Measurements from ENCODE around the gene PLAU.

The PLAU gene

DNA sequence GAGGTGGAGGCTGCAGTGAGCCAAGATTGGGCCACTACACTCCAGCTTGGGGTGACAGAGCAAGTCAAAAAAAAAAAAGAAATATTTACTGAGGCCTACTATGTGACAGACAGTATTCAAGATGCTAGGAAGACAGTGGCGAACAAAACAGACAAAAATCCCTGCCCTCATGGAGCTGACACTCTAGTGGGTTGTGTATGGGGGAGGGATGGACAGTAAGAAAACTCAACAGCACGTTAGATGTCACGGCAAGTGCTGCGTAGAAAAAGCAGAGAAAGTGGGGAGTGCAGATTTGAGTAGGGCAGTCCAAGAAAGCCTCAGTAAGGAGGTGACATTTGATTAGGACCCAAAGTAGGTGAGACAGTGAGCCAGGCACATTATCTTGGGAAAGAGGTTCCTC, 46.7 kb upstream of the PLAU start:
- H3K27ac ChIP-seq (ENCODE audit: low read depth, low read length), result no peak overlapping the region
- H3K79me2 ChIP-seq (ENCODE audit: control insufficient read depth, low read length), result peaks cover 2% of the 10 kb centered on the region; the same call in 1 of the 2 replicates

DNA sequence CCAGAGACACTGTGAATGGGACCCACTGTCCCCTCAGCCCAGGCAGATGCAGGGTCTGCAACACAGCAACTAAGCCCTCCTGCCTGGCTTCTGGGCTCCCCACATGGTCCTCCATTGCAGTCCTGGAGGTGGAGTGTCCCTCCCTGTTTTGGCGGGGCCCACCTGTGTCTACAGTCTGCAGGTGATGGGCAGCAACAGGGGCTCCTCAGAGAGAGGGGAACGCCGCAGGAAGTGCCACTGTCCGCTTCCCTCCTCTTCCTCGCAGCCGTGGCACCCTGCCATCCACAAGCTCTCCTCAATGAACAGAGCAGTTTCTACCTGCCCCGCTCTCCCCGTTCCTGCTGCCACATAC, 45.8 kb upstream of the PLAU start:
- no peaks in the 10 kb centered on the region for H3K9me2 ChIP-seq (replicated peaks; ENCODE audit: control insufficient read depth, low read length)
- peaks cover 11% of the 10 kb centered on the region for H3F3A ChIP-seq (ENCODE audit: control insufficient read depth, insufficient read depth)
- TF ChIP-seq, protein P1, sequence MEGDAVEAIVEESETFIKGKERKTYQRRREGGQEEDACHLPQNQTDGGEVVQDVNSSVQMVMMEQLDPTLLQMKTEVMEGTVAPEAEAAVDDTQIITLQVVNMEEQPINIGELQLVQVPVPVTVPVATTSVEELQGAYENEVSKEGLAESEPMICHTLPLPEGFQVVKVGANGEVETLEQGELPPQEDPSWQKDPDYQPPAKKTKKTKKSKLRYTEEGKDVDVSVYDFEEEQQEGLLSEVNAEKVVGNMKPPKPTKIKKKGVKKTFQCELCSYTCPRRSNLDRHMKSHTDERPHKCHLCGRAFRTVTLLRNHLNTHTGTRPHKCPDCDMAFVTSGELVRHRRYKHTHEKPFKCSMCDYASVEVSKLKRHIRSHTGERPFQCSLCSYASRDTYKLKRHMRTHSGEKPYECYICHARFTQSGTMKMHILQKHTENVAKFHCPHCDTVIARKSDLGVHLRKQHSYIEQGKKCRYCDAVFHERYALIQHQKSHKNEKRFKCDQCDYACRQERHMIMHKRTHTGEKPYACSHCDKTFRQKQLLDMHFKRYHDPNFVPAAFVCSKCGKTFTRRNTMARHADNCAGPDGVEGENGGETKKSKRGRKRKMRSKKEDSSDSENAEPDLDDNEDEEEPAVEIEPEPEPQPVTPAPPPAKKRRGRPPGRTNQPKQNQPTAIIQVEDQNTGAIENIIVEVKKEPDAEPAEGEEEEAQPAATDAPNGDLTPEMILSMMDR (IDR thresholded peaks at IDR 0.05; ENCODE audit: low read depth, low read length, poor library complexity, severe bottlenecking), result no peak
- no peak for TF ChIP-seq EZH2phosphoT487 (IDR thresholded peaks at IDR 0.05; ENCODE audit: borderline replicate concordance, low read length)
- peaks cover 5% of the 10 kb centered on the region; the same call in 1 of the 2 replicates for H3K36me3 ChIP-seq (ENCODE audit: control insufficient read depth, low read length)
- H3K27ac ChIP-seq (ENCODE audit: low read depth, low read length), result peak overlapping the region; percentile 74
- H3K9me3 ChIP-seq (ENCODE audit: control insufficient read depth, insufficient read depth, low read length), result no peaks in the 10 kb centered on the region
- H4K20me1 ChIP-seq (ENCODE audit: control insufficient read depth, insufficient read depth, low read depth, low read length), result no peaks in the 10 kb centered on the region
- peaks cover 2% of the 10 kb centered on the region; the same call in 1 of the 2 replicates for H3K79me2 ChIP-seq (ENCODE audit: control insufficient read depth, low read length)
- H3K4me1 ChIP-seq (ENCODE audit: control insufficient read depth, low read length), result peaks cover 25% of the 10 kb centered on the region
- peak overlapping the region; percentile 73 for H3K4me3 ChIP-seq (ENCODE audit: low read length)
- H3K4me2 ChIP-seq (ENCODE audit: low read length), result peak overlapping the region; percentile 94
- H3K27me3 ChIP-seq (ENCODE audit: control insufficient read depth, low read length), result no peaks in the 10 kb centered on the region

More for the DNA sequence above, 46.7 kb upstream of the PLAU start:
- H3K27me3 ChIP-seq (ENCODE audit: control insufficient read depth, low read length), result no peaks in the 10 kb centered on the region
- H3K4me2 ChIP-seq (ENCODE audit: low read length), result no peak overlapping the region
- H3F3A ChIP-seq (ENCODE audit: control insufficient read depth, insufficient read depth), result peaks cover 11% of the 10 kb centered on the region
- H3K9me2 ChIP-seq (replicated peaks; ENCODE audit: control insufficient read depth, low read length), result no peaks in the 10 kb centered on the region
- H3K9me3 ChIP-seq (ENCODE audit: control insufficient read depth, insufficient read depth, low read length), result no peaks in the 10 kb centered on the region
- TF ChIP-seq EZH2phosphoT487 (IDR thresholded peaks at IDR 0.05; ENCODE audit: borderline replicate concordance, low read length), result no peak
- H3K4me3 ChIP-seq (ENCODE audit: low read length), result no peak overlapping the region
- H3K36me3 ChIP-seq (ENCODE audit: control insufficient read depth, low read length), result peaks cover 5% of the 10 kb centered on the region; the same call in 1 of the 2 replicates
- peaks cover 33% of the 10 kb centered on the region for H3K4me1 ChIP-seq (ENCODE audit: control insufficient read depth, low read length)
- no peaks in the 10 kb centered on the region for H4K20me1 ChIP-seq (ENCODE audit: control insufficient read depth, insufficient read depth, low read depth, low read length)

DNA sequence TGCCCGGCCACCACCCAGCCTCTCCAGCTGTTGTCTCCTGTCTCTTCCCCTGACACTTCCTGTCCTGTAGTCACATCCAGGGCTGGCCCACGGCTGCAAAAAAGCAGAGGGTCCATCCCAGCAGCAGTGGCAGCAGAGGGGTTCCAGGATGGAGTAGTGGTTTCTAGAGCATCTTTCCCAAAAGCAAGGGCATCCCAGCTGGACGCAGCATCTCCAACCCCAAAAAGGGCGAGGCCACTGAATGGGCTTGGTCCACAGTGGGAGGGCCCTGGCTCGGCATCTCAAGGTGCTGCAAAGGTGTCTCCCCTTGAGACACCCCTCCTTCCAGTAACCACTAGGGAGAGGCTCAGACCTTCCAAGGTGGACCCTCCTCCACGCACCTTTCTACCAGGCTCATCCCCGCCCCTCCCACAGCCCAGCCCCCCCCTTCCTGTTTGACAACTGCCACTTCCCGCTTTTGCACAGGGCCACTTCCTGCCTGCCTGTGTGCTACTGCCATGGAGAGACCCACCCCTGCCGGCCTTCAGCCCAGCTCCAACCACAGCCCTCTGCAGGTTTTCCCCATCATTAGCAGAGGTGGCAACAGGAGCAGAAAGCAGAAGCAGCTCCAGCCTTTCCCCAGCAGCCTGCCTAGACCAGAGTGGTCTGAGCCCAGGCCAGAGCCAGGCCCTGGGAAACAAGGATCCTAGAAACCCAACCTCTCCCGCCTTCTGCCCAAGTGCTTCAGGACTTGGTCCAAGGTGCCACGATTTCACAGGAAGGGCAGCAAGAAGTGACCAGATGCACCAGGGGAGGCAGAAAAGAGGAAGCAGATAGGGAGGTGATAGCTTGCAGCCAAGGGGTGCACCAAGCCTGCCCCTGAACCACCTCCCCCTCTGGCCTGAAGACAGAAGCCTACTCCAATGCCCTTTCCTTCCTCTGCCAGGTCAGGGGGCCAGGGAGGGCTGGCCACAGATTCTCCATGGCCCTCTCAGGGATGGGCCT, 45.2 kb upstream of the PLAU start:
- no peaks in the 10 kb centered on the region for H3K9me3 ChIP-seq (ENCODE audit: control insufficient read depth, insufficient read depth, low read length)
- peak overlapping the region; percentile 74 for H3K27ac ChIP-seq (ENCODE audit: low read depth, low read length)
- no peaks in the 10 kb centered on the region for H3K27me3 ChIP-seq (ENCODE audit: control insufficient read depth, low read length)
- H3K79me2 ChIP-seq (ENCODE audit: control insufficient read depth, low read length), result peaks cover 2% of the 10 kb centered on the region; the same call in 1 of the 2 replicates
- no peaks in the 10 kb centered on the region for H3K9me2 ChIP-seq (replicated peaks; ENCODE audit: control insufficient read depth, low read length)
- H3K4me2 ChIP-seq (ENCODE audit: low read length), result peak overlapping the region; percentile 94
- peak overlapping the region; percentile 73 for H3K4me3 ChIP-seq (ENCODE audit: low read length)
- TF ChIP-seq, protein P1 (IDR thresholded peaks at IDR 0.05; ENCODE audit: low read depth, low read length, poor library complexity, severe bottlenecking), result no peak
- no peak for TF ChIP-seq EZH2phosphoT487 (IDR thresholded peaks at IDR 0.05; ENCODE audit: borderline replicate concordance, low read length)
- peaks cover 5% of the 10 kb centered on the region; the same call in 1 of the 2 replicates for H3K36me3 ChIP-seq (ENCODE audit: control insufficient read depth, low read length)
- H4K20me1 ChIP-seq (ENCODE audit: control insufficient read depth, insufficient read depth, low read depth, low read length), result no peaks in the 10 kb centered on the region
- peaks cover 24% of the 10 kb centered on the region for H3K4me1 ChIP-seq (ENCODE audit: control insufficient read depth, low read length)
- H3F3A ChIP-seq (ENCODE audit: control insufficient read depth, insufficient read depth), result peaks cover 11% of the 10 kb centered on the region

DNA sequence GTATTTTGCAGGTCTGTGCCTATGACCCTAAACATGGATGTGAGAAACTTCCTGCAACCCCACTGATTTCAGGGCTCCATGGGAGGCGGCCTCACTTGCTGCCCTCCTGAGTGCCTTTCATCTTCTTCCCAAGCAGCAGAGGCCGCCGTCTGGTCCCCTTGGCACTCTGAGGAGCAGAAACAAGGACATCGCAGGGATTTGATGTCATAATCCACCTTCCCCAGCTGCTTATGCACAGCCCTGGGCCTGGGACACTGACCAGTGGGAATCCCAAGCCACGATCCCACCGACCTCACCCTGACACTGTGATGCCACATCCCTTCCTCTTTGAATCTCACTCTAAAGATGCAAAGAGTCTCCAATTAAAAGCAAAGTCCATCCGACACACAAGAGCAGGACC, 44.3 kb upstream of the PLAU start:
- Histone ChIP-seq H3K27me3 (ENCODE audit: control insufficient read depth, low read length) (no peaks in the 10 kb centered on the region), H3K4me1 (ENCODE audit: control insufficient read depth, low read length) (peaks cover 24% of the 10 kb centered on the region), H3K36me3 (ENCODE audit: control insufficient read depth, low read length) (peaks cover 9% of the 10 kb centered on the region; the same call in 1 of the 2 replicates), H3F3A (ENCODE audit: control insufficient read depth, insufficient read depth) (peaks cover 11% of the 10 kb centered on the region), H3K4me3 (ENCODE audit: low read length) (no peak overlapping the region), H3K9me2 (replicated peaks; ENCODE audit: control insufficient read depth, low read length) (no peaks in the 10 kb centered on the region), H3K79me2 (ENCODE audit: control insufficient read depth, low read length) (peaks cover 2% of the 10 kb centered on the region; the same call in 1 of the 2 replicates), H3K4me2 (ENCODE audit: low read length) (peak overlapping the region; percentile 94), H3K9me3 (ENCODE audit: control insufficient read depth, insufficient read depth, low read length) (no peaks in the 10 kb centered on the region), H3K27ac (ENCODE audit: low read depth, low read length) (peak overlapping the region; percentile 74), H4K20me1 (ENCODE audit: control insufficient read depth, insufficient read depth, low read depth, low read length) (no peaks in the 10 kb centered on the region)
- no peak for TF ChIP-seq EZH2phosphoT487 (IDR thresholded peaks at IDR 0.05; ENCODE audit: borderline replicate concordance, low read length)
- TF ChIP-seq, protein P1 (IDR thresholded peaks at IDR 0.05; ENCODE audit: low read depth, low read length, poor library complexity, severe bottlenecking), result no peak

Measured in DOHH2 (cell line).